ENCODE measurements around the gene F7.

The F7 gene

GRCh38 chr13:113083022-113083373 lies 22.6 kb upstream of the F7 start:
- no peaks in the 10 kb centered on the region for H3K79me2 ChIP-seq (ENCODE audit: insufficient read depth, low read length)
- H2AFZ ChIP-seq (ENCODE audit: low read depth, low read length, severe bottlenecking): no peak overlapping the region
- no peaks in the 10 kb centered on the region for H3K27me3 ChIP-seq (ENCODE audit: low read length)
- H3F3A ChIP-seq (ENCODE audit: insufficient read depth): no peaks in the 10 kb centered on the region
- H3K4me2 ChIP-seq (ENCODE audit: low read depth, low read length, poor library complexity, severe bottlenecking): no peak overlapping the region
- H3K27ac ChIP-seq (ENCODE audit: low read depth, low read length): no peak overlapping the region
- no peak for TF ChIP-seq EZH2phosphoT487 (conservative IDR thresholded peaks at IDR 0.05; ENCODE audit: low read length)
- TF ChIP-seq, protein P1, sequence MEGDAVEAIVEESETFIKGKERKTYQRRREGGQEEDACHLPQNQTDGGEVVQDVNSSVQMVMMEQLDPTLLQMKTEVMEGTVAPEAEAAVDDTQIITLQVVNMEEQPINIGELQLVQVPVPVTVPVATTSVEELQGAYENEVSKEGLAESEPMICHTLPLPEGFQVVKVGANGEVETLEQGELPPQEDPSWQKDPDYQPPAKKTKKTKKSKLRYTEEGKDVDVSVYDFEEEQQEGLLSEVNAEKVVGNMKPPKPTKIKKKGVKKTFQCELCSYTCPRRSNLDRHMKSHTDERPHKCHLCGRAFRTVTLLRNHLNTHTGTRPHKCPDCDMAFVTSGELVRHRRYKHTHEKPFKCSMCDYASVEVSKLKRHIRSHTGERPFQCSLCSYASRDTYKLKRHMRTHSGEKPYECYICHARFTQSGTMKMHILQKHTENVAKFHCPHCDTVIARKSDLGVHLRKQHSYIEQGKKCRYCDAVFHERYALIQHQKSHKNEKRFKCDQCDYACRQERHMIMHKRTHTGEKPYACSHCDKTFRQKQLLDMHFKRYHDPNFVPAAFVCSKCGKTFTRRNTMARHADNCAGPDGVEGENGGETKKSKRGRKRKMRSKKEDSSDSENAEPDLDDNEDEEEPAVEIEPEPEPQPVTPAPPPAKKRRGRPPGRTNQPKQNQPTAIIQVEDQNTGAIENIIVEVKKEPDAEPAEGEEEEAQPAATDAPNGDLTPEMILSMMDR (IDR thresholded peaks at IDR 0.05; ENCODE audit: insufficient read depth, low read length, poor library complexity, severe bottlenecking): no peak
- peaks cover 6% of the 10 kb centered on the region; the same call in 1 of the 2 replicates for H3K9me3 ChIP-seq (ENCODE audit: insufficient read depth, low read length)
- H3K9ac ChIP-seq (ENCODE audit: low read length): no peak overlapping the region
- H3K4me3 ChIP-seq (ENCODE audit: insufficient read depth, low read length, poor library complexity, severe bottlenecking): no peak overlapping the region
- no peaks in the 10 kb centered on the region for H4K20me1 ChIP-seq (ENCODE audit: low read depth, low read length)
- no peaks in the 10 kb centered on the region for H3K36me3 ChIP-seq (ENCODE audit: low read length)
- no peaks in the 10 kb centered on the region for H3K9me2 ChIP-seq (replicated peaks; ENCODE audit: insufficient read depth, low read length)

DNA sequence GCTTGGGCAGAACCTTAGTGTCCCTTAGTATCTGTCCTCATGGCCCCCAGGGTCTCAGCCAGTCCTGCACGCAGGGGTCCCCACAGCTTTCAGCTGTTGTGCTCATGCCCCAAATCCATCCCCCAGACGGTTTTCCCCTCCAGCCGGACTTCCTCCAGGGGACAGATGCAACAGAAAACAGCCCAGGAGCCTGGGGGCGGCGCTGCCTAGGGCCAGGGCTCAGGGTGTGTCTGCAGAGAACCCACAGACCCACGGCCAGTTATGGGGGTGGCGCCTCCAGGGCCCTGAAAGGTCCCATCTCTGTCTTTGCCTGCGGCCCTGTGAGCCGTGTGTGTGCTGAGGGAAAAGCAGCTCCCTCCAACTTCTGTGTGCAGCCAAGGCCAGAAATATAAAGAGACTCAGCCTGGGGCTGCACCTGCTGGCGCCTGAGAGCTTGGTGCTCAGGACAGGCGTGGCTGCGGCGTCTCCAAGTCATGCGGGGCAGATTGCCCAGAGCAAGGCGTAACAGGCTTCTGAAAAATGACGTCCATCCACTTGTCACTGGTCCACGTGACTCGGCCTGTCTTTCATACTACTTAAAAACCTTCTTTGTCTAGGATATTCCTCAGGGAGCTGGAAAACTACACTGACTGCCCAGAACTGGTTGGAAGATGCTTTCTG lies 22.1 kb upstream of the F7 start:
- no peak for TF ChIP-seq EZH2phosphoT487 (conservative IDR thresholded peaks at IDR 0.05; ENCODE audit: low read length)
- TF ChIP-seq, protein P1 (IDR thresholded peaks at IDR 0.05; ENCODE audit: insufficient read depth, low read length, poor library complexity, severe bottlenecking): no peak
- Histone ChIP-seq H3K36me3 (ENCODE audit: low read length) (no peaks in the 10 kb centered on the region), H3F3A (ENCODE audit: insufficient read depth) (no peaks in the 10 kb centered on the region), H3K9me2 (replicated peaks; ENCODE audit: insufficient read depth, low read length) (no peaks in the 10 kb centered on the region), H3K4me3 (ENCODE audit: insufficient read depth, low read length, poor library complexity, severe bottlenecking) (no peak overlapping the region), H4K20me1 (ENCODE audit: low read depth, low read length) (no peaks in the 10 kb centered on the region), H3K9me3 (ENCODE audit: insufficient read depth, low read length) (peaks cover 6% of the 10 kb centered on the region; the same call in 1 of the 2 replicates), H3K79me2 (ENCODE audit: insufficient read depth, low read length) (no peaks in the 10 kb centered on the region), H3K9ac (ENCODE audit: low read length) (no peak overlapping the region), H2AFZ (ENCODE audit: low read depth, low read length, severe bottlenecking) (no peak overlapping the region), H3K27ac (ENCODE audit: low read depth, low read length) (no peak overlapping the region), H3K4me2 (ENCODE audit: low read depth, low read length, poor library complexity, severe bottlenecking) (no peak overlapping the region), H3K27me3 (ENCODE audit: low read length) (no peaks in the 10 kb centered on the region)

DNA sequence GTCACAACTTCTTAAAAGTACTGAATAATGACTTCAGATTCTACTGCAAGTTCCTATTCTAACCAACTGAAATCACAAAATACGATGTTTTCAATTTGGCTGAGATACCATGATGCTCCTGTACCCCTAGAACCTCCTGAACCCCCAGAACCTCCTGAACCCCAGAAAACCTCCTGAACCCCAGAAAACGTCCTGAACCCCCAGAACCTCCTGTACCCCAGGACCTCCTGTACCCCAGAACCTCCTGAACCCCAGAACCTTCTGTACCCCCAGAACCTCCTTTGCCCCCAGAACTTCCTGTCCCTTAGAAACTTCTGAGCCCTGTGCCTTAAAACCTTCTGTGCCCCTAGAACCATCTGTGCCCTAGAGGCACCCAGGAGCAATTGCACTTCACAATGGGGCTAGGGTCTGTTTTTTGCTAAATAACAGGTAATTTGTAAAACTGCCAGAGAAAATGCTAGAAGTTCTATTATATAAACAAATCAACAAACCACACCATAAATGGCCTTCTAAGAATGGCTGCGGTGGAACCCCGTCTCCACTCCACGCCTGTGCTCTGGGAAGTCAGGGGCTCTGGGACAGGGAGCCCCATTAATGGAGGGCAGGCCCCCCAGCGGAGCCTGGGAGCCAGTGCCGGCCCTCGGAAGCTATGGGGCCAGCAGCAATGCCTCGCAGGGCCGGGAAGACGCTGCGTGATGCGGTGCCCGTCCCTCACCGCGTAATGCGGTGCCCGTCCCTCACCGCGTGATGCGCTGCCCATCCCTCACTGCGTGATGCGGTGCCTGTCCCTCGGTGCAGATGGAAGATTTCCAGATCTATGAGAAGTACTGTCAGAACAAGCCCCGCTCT lies 21.3 kb upstream of the F7 start:
- H3K79me2 ChIP-seq (ENCODE audit: insufficient read depth, low read length): no peaks in the 10 kb centered on the region
- H4K20me1 ChIP-seq (ENCODE audit: low read depth, low read length): no peaks in the 10 kb centered on the region
- H3K36me3 ChIP-seq (ENCODE audit: low read length): no peaks in the 10 kb centered on the region
- H3K9ac ChIP-seq (ENCODE audit: low read length): no peak overlapping the region
- no peaks in the 10 kb centered on the region for H3K27me3 ChIP-seq (ENCODE audit: low read length)
- TF ChIP-seq, protein P1 (IDR thresholded peaks at IDR 0.05; ENCODE audit: insufficient read depth, low read length, poor library complexity, severe bottlenecking): no peak
- no peak for TF ChIP-seq EZH2phosphoT487 (conservative IDR thresholded peaks at IDR 0.05; ENCODE audit: low read length)
- H3F3A ChIP-seq (ENCODE audit: insufficient read depth): no peaks in the 10 kb centered on the region
- no peak overlapping the region for H3K27ac ChIP-seq (ENCODE audit: low read depth, low read length)
- H3K4me3 ChIP-seq (ENCODE audit: insufficient read depth, low read length, poor library complexity, severe bottlenecking): no peak overlapping the region
- H3K9me3 ChIP-seq (ENCODE audit: insufficient read depth, low read length): peaks cover 6% of the 10 kb centered on the region; the same call in 1 of the 2 replicates
- no peaks in the 10 kb centered on the region for H3K9me2 ChIP-seq (replicated peaks; ENCODE audit: insufficient read depth, low read length)
- H3K4me2 ChIP-seq (ENCODE audit: low read depth, low read length, poor library complexity, severe bottlenecking): no peak overlapping the region
- H2AFZ ChIP-seq (ENCODE audit: low read depth, low read length, severe bottlenecking): no peak overlapping the region
